Ureter (tissue), 1 donor: ENCODE measurements around the gene UBN2. TPM values are rescaled to one million over a fixed set of nuclear protein-coding genes. Genes with fewer than 3 reads are reported as not detected.

Source experiments
- DNase-seq: peaks from one replicate; pipeline ENCODE4 v3.0.0-alpha.2; 2020; ENCODE audit warnings: low spot score
- total RNA-seq: library from RNA; stranded (reverse); gene quantifications from one replicate; pipeline ENCODE4 v1.2.4, GENCODE V29; 2023
- donor health status: DM: yes; HTN: yes; CAD: no.

The UBN2 gene
- total RNA-seq, 1 donor from 2014 or later, result 36.1 TPM

DNA sequence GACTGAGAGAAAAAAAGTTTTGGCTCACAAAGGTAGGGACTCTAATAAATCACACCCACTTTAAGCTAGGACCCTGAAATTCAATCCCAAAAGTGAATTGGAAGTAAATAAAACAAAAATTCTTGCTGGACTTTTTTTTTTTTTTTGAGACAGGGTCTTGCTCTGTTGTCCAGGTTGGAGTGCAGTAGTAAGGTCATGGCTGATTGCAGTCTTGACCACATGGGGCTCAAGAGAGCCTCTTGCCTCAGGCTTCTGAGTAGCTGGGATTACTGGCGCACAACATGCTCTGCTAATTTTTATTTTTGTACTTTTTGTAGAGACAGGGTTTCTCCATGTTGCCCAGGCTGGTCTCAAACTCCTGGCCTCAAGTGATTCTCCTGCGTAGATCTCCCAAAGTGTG lies 123.7 kb downstream of the UBN2 start:
- DNase-seq, result no peak

DNA sequence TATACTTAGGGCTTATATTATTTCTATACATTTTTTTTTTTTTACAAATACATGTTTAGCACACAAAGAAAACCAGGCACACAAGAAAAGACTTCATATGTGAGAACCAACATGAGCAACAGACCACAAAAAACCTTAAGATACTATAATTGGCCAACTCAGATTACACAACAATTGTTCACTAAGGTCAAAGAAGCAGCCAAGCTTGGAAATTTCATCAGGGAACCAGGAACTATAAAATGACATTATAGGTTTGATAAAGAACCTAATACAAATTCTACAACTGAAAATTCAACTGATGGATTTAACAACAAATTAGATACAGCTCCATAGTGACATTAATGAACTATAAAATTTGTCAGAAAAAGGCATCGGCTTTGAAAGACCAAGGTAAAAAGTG lies 124.3 kb downstream of the UBN2 start:
- DNase-seq, result no peak

Other genes starting within 250 kb of the UBN2 start
- 6.3 TPM for gene KIAA1549, start 249.8 kb upstream of the UBN2 start, total RNA-seq
- 16.2 TPM for gene ZC3HAV1L, start 195.2 kb upstream of the UBN2 start, total RNA-seq
- 30.0 TPM for gene ZC3HAV1, start 121.5 kb upstream of the UBN2 start, total RNA-seq
- gene FMC1, start 110.1 kb downstream of the UBN2 start, total RNA-seq, result 7.3 TPM
- 140 TPM for gene LUC7L2, start 128.7 kb downstream of the UBN2 start, total RNA-seq